K562 (cell line): Measurements from ENCODE around the gene EYA2. TPM values are rescaled to one million over a fixed set of nuclear protein-coding genes. Genes with fewer than 3 reads are reported as not detected.
"Not testable (repeated sequence)": the region's sequence is repeated elsewhere in the genome, so short reads cannot be mapped to it uniquely, and the experiment has no call there.

Experiments used
- ATAC-seq: fragments of 200-7000 bp; cut with Tn5 transposase; 3 replicates; pipeline ENCODE4 v1.9.1; 2020; ENCODE audit warnings: moderate library complexity
- BruUV-seq: library from RNA; stranded (reverse); fragments of 400-500 nt; replicated peaks from 2 replicates; lab custom pipeline; 2021; lab: Mats Ljungman, UMichigan
- CTCF ChIA-PET: fragments of 300-600 bp; formaldehyde crosslinking; extraction: SDS; loops from one replicate; lab custom pipeline; 2021; ENCODE audit warnings: low intra/inter-chr PET ratio; lab: Yijun Ruan, JAX
- POLR2A ChIA-PET: fragments of 300-600, 350-650 bp; sonication (Branson Sonifier 250); formaldehyde crosslinking; extraction: SDS; loops from one replicate; lab custom pipeline; 2021; ENCODE audit warnings: antibody characterized with exemption, inconsistent platforms; lab: Yijun Ruan, JAX
- DNase-seq, 4 experiments: peaks; one replicate each; pipeline versions ENCODE4 v3.0.0 to v3.0.0-alpha.2; 2011 to 2018; ENCODE audit warnings: low spot score in 3 of 4, mixed read lengths in 3 of 4; ENCODE audit errors: extremely low read depth in 1 of 4
- FAIRE-seq: peaks from 2 replicates; lab custom pipeline; 2011; peaks lifted over from hg19 to GRCh38; lab: Jason Lieb, UNC
- H2AFZ ChIP-seq: 2 replicates; pipeline ENCODE4 v1.6.0; 2011; ENCODE audit warnings: low read depth, low read length, control low read depth, inconsistent platforms
- H3K27ac ChIP-seq: fragments of 200-600 bp; 3 replicates; pipeline ENCODE4 v1.8.0; 2011; ENCODE audit warnings: low read depth, mild to moderate bottlenecking, control low read depth, inconsistent platforms, low read length, moderate library complexity, mixed read lengths; ENCODE audit errors: extremely low read depth
- H3K27me3 ChIP-seq, 2 experiments: fragments of 300-600 bp in 1 of 2; 2 replicates in 1 of 2; 3 replicates in 1 of 2; pipeline versions ENCODE4 v1.6.0 to v1.8.0; 2011; ENCODE audit warnings: inconsistent platforms in 2 of 2, low read length in 2 of 2, mild to moderate bottlenecking in 1 of 2, mixed read lengths in 1 of 2, moderate library complexity in 1 of 2; ENCODE audit not compliant: control insufficient read depth in 2 of 2, insufficient read depth in 2 of 2
- H3K36me3 ChIP-seq: fragments of 300-600 bp; 3 replicates; pipeline ENCODE4 v1.8.0; 2011; ENCODE audit warnings: mild to moderate bottlenecking, low read length, inconsistent platforms; ENCODE audit not compliant: control insufficient read depth, insufficient read depth
- H3K4me1 ChIP-seq, 2 experiments: fragments of 200-600 bp in 1 of 2; replicated peaks in 1 of 2; 2 replicates in 1 of 2; 3 replicates in 1 of 2; pipeline versions ENCODE4 v1.5.1 to v1.8.0; 2011; ENCODE audit warnings: inconsistent platforms in 2 of 2, low read length in 2 of 2, mild to moderate bottlenecking in 1 of 2, mixed read lengths in 1 of 2, moderate library complexity in 1 of 2; ENCODE audit not compliant: control insufficient read depth in 2 of 2, insufficient read depth in 2 of 2
- H3K4me2 ChIP-seq: 2 replicates; pipeline ENCODE4 v1.6.1; 2011; ENCODE audit warnings: low read length, control low read depth, inconsistent platforms, mixed read lengths; ENCODE audit not compliant: insufficient read depth
- H3K4me3 ChIP-seq: fragments of 200-600 bp; sonication (generic), shearing (Covaris generic); 2 replicates; pipeline ENCODE4 v1.5.1; 2016; ENCODE audit warnings: control low read depth, inconsistent platforms
- H3K79me2 ChIP-seq: fragments of 200-600 bp; 3 replicates; pipeline ENCODE4 v1.8.0; 2011; ENCODE audit warnings: low read length, inconsistent platforms; ENCODE audit not compliant: control insufficient read depth, insufficient read depth
- H3K9ac ChIP-seq, 2 experiments: 2 replicates each; pipeline versions ENCODE4 v1.6.0 to v1.6.1; 2011; ENCODE audit warnings: low read depth in 2 of 2, low read length in 2 of 2, control low read depth in 1 of 2, inconsistent platforms in 1 of 2, mild to moderate bottlenecking in 1 of 2, mixed read lengths in 1 of 2; ENCODE audit not compliant: insufficient read depth in 1 of 2
- H3K9me1 ChIP-seq: one replicate; pipeline ENCODE4 v1.6.0; 2011; ENCODE audit warnings: inconsistent platforms, mild to moderate bottlenecking, low read length, moderate library complexity; ENCODE audit not compliant: control insufficient read depth, insufficient read depth
- H3K9me3 ChIP-seq: replicated peaks from 2 replicates; pipeline ENCODE4 v1.5.1; 2011; ENCODE audit warnings: low read depth, low read length, inconsistent platforms; ENCODE audit not compliant: control insufficient read depth, insufficient read depth
- H4K20me1 ChIP-seq: replicated peaks from 2 replicates; pipeline ENCODE4 v1.6.1; 2011; ENCODE audit warnings: low read length, inconsistent platforms, mixed read lengths; ENCODE audit not compliant: control insufficient read depth, insufficient read depth
- E2F3 ChIP-seq: fragments of 250-450 bp; sonication (Bioruptor Pico); IDR thresholded peaks from 2 replicates; pipeline ENCODE4 v1.4.0; 2020; ENCODE audit warnings: mild to moderate bottlenecking
- E2F6 ChIP-seq, 2 experiments: IDR thresholded peaks; 2 replicates each; pipeline ENCODE4 v1.6.1; 2011; ENCODE audit warnings: borderline replicate concordance in 1 of 2, control low read depth in 1 of 2, low read depth in 1 of 2, low read length in 1 of 2, mild to moderate bottlenecking in 1 of 2, mixed read lengths in 1 of 2, moderate library complexity in 1 of 2; ENCODE audit not compliant: insufficient read depth in 1 of 2, insufficient read length in 1 of 2, poor library complexity in 1 of 2, severe bottlenecking in 1 of 2; ENCODE audit errors: extremely low read depth in 1 of 2
- FOXK1 ChIP-seq: sonication (generic); formaldehyde crosslinking; IDR thresholded peaks from 2 replicates; pipeline ENCODE4 v1.8.0; 2022; ENCODE audit warnings: missing genetic modification reagents, mild to moderate bottlenecking, borderline replicate concordance
- FOXP4 ChIP-seq: sonication (generic); formaldehyde crosslinking; IDR thresholded peaks from 2 replicates; pipeline ENCODE4 v1.8.0; 2022; ENCODE audit warnings: mild to moderate bottlenecking, missing genetic modification reagents, borderline replicate concordance
- JUN ChIP-seq, 2 experiments: sonication (generic) in 1 of 2; formaldehyde crosslinking in 1 of 2; IDR thresholded peaks; 2 replicates each; pipeline versions ENCODE4 v1.6.1 to v1.8.0; 2012 to 2022; ENCODE audit warnings: borderline replicate concordance in 2 of 2, mild to moderate bottlenecking in 2 of 2, improper control_type of control experiment in 1 of 2, low read depth in 1 of 2, low read length in 1 of 2, missing genetic modification reagents in 1 of 2
- MXD1 ChIP-seq: fragments of 250-450 bp; sonication (Bioruptor Pico); IDR thresholded peaks from 2 replicates; pipeline ENCODE4 v1.8.0; 2021; ENCODE audit warnings: borderline replicate concordance, mild to moderate bottlenecking, moderate library complexity; ENCODE audit not compliant: poor library complexity, severe bottlenecking
- RBM22 ChIP-seq: fragments of 200-400 bp; formaldehyde crosslinking; IDR thresholded peaks from 2 replicates; pipeline ENCODE4 v1.6.1; 2018; ENCODE audit warnings: low read length, low read depth; ENCODE audit not compliant: poor library complexity, severe bottlenecking
- ZKSCAN8 ChIP-seq: fragments of 200-800 bp; sonication (Bioruptor generic); IDR thresholded peaks from 2 replicates; pipeline ENCODE4 v1.6.1; 2016; ENCODE audit warnings: missing genetic modification characterization, missing compliant biosample characterization
- WGBS: fragments of 100-300 bp; shearing (Covaris generic); methylation state at CpG from one replicate; pipeline ENCODE4 v1.1.6; 2016; ENCODE audit warnings: low coverage, mixed read lengths; ENCODE audit not compliant: insufficient coverage; ENCODE audit errors: missing lambda C conversion rate; 5-methylcytosine and 5-hydroxymethylcytosine counted together
- in situ Hi-C: fragments of 300-500 bp; cut with MboI; formaldehyde crosslinking; loops from 4 replicates; pipeline ENCODE4 v1.15.0; 2018; ENCODE audit warnings: inconsistent platforms, mixed read lengths
- intact Hi-C: fragments of 100-400 bp; cut with micrococcal nuclease; formaldehyde crosslinking; loops from 2 replicates; pipeline ENCODE4 v1.14.2; 2022
- polyA plus RNA-seq, 8 experiments: library from polyadenylated mRNA; depleted of rRNA in 4 of 8; stranded (reverse) in 5 of 8; unstranded in 3 of 8; fragments of >200 nt; fragmentation: Nextera tagmentation in 2 of 8; fragmentation: Illumina TruSeq in 1 of 8; extraction: Ambion mirVana in 2 of 8; extraction: Trizol in 1 of 8; gene quantifications; 2 replicates each; pipeline versions ENCODE4 v1.2.1 to v1.2.3, GENCODE V29; 2011 to 2014; ENCODE audit warnings: inconsistent platforms in 1 of 8, missing spikeins in 1 of 8
- total RNA-seq, 7 experiments: library from RNA; depleted of rRNA in 6 of 7; stranded (reverse); fragments of >200 nt in 6 of 7; fragmentation: Illumina TruSeq in 2 of 7; extraction: Trizol in 2 of 7; gene quantifications; 2 replicates each; pipeline versions ENCODE4 v1.2.1 to v1.2.3, GENCODE V29; 2011 to 2021; ENCODE audit warnings: low replicate concordance in 1 of 7

The EYA2 gene
- total and polyA plus RNA-seq, 9 of the 15 experiments (the other 6 are each of a cell fraction or from before 2014, with no cell fraction given) = 0.03 TPM; not detected in 8

- no peak for TF ChIP-seq RBM22
Observed at GRCh38 chr20:46920114-46920513, 25.5 kb downstream of the EYA2 start (continued).

GRCh38 chr20:46922841-46923240 is 28.2 kb downstream of the EYA2 start:
- H3K4me1 ChIP-seq, ATAC-seq, H3K36me3 ChIP-seq, H4K20me1 ChIP-seq, H3K9me3 ChIP-seq, H3K9me1 ChIP-seq, in situ Hi-C loops, H2AFZ ChIP-seq, H3K27ac ChIP-seq, POLR2A ChIA-PET, BruUV-seq, FAIRE-seq, H3K9ac ChIP-seq, intact Hi-C loops, H3K4me2 ChIP-seq, H3K4me3 ChIP-seq, DNase-seq, H3K79me2 ChIP-seq: not testable (repeated sequence)
- 0% methylated on average over 9 of the region's 9 CpGs for WGBS
- peaks cover 0 to 15% of the 10 kb centered on the region in 2 experiments; a peak in 2 of 5 replicates for H3K27me3 ChIP-seq
- CTCF ChIA-PET = interaction anchor here (0.6 kb wide), 1 partner anchor 54 kb away, joined by 5 read pairs; no protein-coding TSS in a partner anchor

GRCh38 chr20:46923550-46923949 is 28.9 kb downstream of the EYA2 start:
- no TSS peak for BruUV-seq
- no peak overlapping the region for H2AFZ ChIP-seq
- no peak overlapping the region for H3K4me2 ChIP-seq
- in situ Hi-C loops (no loop called here), intact Hi-C loops (no loop called here)
- FAIRE-seq (no peak), DNase-seq (no peak), ATAC-seq (no peak)
- H3K9me3 ChIP-seq = no peaks in the 10 kb centered on the region
- peaks cover 0 to 13% of the 10 kb centered on the region in 2 experiments; a peak in 2 of 5 replicates for H3K27me3 ChIP-seq
- H3K4me3 ChIP-seq = no peak overlapping the region
- no peaks in the 10 kb centered on the region for H3K79me2 ChIP-seq
- no peak overlapping the region for H3K9ac ChIP-seq
- POLR2A ChIA-PET = no interaction called here
- H3K4me1 ChIP-seq = no peaks in the 10 kb centered on the region; a peak in 1 of 5 replicates
- CTCF ChIA-PET = no interaction called here
- no peak overlapping the region for H3K27ac ChIP-seq
- 1% methylated on average over 4 of the region's 4 CpGs for WGBS
- H3K9me1 ChIP-seq = no peaks in the 10 kb centered on the region
- H4K20me1 ChIP-seq = no peaks in the 10 kb centered on the region
- no peaks in the 10 kb centered on the region for H3K36me3 ChIP-seq
- no peak for TF ChIP-seq JUN (IDR thresholded peaks at IDR 0.05; ENCODE audit: borderline replicate concordance, low read depth, low read length)
- TF ChIP-seq JUN (CRISPR knock-in tag; IDR thresholded peaks at IDR 0.05; ENCODE audit: borderline replicate concordance) = no peak
- TF ChIP-seq E2F6 (IDR thresholded peaks at IDR 0.05; ENCODE audit: borderline replicate concordance in 1 of 2, extremely low read depth in 1 of 2, insufficient read depth in 1 of 2, insufficient read length in 1 of 2, low read depth in 1 of 2, low read length in 1 of 2, poor library complexity in 1 of 2, severe bottlenecking in 1 of 2) = no peak
- no peak for TF ChIP-seq ZKSCAN8
- TF ChIP-seq FOXK1 (CRISPR knock-in tag) = no peak
- no peak for TF ChIP-seq E2F3 (CRISPR knock-in tag)
- TF ChIP-seq FOXP4 (CRISPR knock-in tag) = no peak
- no peak for TF ChIP-seq MXD1
